HFF-Myc (cell line): ENCODE results near the gene AGBL5.
"Not testable (repeated sequence)": the region's sequence is repeated elsewhere in the genome, so short reads cannot be mapped to it uniquely, and the experiment has no call there.

ENCODE experiments used
- DNase-seq: peaks from one replicate; pipeline ENCODE4 v3.0.0-alpha.2; 2011; ENCODE audit warnings: low read depth; ENCODE audit errors: extremely low read depth
- H3K4me3 ChIP-seq: replicated peaks from 2 replicates; pipeline ENCODE4 v1.5.1; 2011; ENCODE audit warnings: low read depth, mild to moderate bottlenecking, control low read depth, low read length
- TF ChIP-seq, protein P1 (sequence below): IDR thresholded peaks from 2 replicates; pipeline ENCODE4 v1.5.1; 2012; ENCODE audit warnings: mild to moderate bottlenecking, low read depth, low read length, control low read depth; ENCODE audit errors: missing control alignments

Gene AGBL5

DNA sequence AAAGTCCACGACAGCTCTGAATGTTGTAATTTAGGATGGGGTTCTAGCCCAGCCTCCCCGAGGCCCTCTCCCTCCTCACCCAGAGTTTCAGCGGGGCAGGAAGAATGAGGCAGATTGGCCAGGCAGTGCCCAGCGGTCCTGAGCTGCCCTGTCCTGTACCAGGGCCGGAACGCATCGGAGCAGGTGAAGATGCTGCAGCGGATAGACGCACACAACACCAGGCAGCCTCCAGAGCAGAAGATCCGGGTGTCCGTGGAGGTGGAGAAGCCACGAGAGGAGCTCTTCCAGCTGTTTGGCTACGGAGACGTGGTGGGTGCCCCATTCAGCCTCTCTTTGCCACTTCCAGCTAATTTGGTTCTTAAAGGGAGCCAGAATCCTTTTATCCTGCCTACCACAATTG, 45.9 kb downstream of the AGBL5 start:
- DNase-seq = no peak
- H3K4me3 ChIP-seq = no peak overlapping the region
- TF ChIP-seq, protein P1, sequence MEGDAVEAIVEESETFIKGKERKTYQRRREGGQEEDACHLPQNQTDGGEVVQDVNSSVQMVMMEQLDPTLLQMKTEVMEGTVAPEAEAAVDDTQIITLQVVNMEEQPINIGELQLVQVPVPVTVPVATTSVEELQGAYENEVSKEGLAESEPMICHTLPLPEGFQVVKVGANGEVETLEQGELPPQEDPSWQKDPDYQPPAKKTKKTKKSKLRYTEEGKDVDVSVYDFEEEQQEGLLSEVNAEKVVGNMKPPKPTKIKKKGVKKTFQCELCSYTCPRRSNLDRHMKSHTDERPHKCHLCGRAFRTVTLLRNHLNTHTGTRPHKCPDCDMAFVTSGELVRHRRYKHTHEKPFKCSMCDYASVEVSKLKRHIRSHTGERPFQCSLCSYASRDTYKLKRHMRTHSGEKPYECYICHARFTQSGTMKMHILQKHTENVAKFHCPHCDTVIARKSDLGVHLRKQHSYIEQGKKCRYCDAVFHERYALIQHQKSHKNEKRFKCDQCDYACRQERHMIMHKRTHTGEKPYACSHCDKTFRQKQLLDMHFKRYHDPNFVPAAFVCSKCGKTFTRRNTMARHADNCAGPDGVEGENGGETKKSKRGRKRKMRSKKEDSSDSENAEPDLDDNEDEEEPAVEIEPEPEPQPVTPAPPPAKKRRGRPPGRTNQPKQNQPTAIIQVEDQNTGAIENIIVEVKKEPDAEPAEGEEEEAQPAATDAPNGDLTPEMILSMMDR = no peak

DNA sequence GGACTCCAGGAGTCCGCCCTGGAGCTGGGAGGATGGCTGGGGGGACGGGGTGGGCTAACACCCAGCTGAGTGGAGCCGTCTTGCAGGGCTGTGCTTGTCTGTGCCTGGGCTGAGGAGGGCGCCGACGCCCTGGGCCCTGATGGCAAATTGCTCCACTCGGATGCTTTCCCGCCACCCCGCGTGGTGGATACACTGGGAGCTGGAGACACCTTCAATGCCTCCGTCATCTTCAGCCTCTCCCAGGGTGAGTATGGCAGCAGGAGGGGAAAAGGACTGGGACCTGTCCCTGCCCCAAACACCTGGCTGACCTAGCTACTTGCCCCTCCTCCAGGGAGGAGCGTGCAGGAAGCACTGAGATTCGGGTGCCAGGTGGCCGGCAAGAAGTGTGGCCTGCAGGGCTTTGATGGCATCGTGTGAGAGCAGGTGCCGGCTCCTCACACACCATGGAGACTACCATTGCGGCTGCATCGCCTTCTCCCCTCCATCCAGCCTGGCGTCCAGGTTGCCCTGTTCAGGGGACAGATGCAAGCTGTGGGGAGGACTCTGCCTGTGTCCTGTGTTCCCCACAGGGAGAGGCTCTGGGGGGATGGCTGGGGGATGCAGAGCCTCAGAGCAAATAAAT, 48.0 kb downstream of the AGBL5 start:
- no peak overlapping the region for H3K4me3 ChIP-seq
- DNase-seq = no peak
- TF ChIP-seq, protein P1 = no peak

DNA sequence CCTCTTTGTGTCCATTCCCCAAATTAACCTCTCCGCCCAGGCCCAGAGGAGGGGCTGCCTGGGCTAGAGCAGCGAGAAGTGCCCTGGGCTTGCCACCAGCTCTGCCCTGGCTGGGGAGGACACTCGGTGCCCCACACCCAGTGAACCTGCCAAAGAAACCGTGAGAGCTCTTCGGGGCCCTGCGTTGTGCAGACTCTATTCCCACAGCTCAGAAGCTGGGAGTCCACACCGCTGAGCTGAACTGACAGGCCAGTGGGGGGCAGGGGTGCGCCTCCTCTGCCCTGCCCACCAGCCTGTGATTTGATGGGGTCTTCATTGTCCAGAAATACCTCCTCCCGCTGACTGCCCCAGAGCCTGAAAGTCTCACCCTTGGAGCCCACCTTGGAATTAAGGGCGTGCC, 48.6 kb downstream of the AGBL5 start:
- DNase-seq = no peak
- H3K4me3 ChIP-seq = no peak overlapping the region
- TF ChIP-seq, protein P1 = no peak

DNA sequence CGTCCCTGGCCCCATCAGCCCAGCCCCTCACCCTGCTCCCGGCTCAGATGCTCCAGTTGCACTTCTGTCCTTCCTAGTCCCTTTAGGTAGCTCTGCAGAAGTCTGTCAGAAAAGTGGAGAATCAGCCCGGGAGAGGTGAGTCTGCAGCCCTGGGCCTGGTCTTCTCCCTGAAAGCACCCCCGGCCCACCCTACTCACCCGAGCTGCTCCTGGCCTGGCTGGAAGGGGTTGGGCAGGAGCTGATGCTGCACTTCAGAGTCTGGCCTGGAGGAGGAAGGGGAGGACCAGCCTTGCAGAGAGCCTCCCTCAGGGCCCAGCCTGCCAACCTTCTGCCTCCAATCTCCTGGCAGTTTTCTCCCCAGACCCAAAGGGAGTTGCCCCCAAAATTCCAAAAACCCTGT, 50.9 kb downstream of the AGBL5 start:
- DNase-seq = no peak
- TF ChIP-seq, protein P1 = no peak
- H3K4me3 ChIP-seq = no peak overlapping the region

DNA sequence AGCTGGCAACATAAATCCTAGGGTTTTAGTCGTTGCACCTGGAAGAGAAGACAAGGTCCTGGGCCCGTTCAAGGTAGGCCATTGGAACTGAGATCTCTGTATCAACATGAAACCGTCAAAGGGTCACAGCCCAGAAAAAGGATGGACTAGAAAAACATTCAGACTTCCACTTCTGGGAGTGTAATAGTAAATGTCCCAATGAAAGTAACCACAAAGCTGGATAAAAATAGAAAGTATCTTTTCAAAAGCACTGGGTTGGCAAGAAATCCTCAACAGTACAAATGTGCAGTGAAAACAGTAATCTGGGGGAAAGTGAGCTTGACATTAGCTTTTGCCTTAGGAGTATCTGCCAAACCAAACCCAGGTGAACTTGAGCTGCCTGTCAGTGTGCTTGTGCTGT, 54.5 kb downstream of the AGBL5 start:
- TF ChIP-seq, protein P1 = no peak
- no peak overlapping the region for H3K4me3 ChIP-seq
- DNase-seq = no peak

DNA sequence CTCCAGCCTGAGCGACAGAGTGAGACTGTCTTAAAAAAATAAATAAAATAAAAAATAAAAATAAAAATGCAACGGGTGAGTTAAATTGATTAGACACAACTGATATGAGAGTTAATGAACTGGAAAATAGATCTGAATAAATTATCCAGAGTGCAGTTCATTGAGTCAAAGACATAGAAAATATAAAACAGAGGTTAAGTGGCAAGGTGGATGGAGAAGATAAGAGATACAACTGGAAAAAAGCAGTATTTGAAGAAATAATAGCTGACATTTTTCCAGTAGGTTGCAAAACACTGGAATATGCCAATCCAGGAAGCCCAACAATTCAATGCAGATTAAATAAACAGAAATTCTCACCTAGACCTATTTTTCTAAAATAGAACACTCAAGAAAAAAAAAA, 56.8 kb downstream of the AGBL5 start:
- TF ChIP-seq, protein P1 = no peak
- H3K4me3 ChIP-seq = no peak overlapping the region
- no peak for DNase-seq

DNA sequence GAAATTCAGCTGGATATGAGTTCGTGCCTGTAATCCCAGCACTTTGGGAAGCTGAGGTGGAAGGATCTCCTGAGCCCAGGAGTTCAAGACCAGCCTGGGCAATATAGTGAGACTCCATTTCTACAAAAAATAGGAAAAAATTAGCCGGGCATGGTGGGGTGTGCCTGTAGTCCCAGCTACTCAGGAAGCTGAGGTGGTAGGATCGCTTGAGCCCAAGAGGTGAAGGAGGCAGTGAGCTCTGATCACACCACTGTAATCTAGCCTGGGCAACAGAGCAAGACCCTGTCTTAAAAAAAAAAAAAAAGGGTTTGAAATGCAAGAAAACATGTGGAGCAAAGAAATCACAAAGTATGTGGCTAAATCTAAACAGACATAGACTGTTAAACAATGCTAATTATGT, 57.6 kb downstream of the AGBL5 start:
- no peak for DNase-seq
- TF ChIP-seq, protein P1 = no peak
- H3K4me3 ChIP-seq = no peak overlapping the region

DNA sequence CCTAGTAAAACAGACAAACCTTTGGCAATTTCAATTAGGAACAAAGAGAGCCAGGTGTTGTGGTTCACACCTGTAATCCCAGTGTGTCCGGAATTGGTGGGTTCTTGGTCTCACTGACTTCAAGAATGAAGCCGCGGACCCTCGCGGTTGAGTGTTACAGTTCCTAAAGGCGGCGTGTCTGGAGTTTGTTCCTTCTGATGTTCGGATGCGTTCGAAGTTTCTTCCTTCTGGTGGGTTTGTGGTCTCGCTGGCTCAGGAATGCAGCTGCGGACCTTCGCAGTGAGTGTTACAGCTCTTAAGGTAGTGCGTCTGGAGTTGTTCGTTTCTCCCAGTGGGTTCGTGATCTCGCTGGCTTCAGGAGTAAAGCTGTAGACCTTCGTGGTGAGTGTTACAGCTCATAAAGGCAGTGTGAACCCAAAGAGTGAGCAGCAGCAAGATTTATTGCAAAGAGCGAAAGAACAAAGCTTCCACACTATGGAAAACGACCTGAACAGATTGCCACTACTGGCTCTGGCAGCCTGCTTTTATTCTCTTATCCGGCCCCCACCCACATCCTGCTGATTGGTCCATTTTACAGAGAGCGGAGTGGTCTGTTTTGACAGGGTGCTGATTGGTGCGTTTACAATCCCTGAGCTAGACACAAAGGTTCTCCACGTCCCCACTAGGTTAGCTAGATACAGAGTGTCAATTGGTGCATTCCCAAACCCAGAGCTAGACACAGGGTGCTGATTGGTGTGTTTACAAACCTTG, 59.3 kb downstream of the AGBL5 start:
- DNase-seq, H3K4me3 ChIP-seq: not testable (repeated sequence)

DNA sequence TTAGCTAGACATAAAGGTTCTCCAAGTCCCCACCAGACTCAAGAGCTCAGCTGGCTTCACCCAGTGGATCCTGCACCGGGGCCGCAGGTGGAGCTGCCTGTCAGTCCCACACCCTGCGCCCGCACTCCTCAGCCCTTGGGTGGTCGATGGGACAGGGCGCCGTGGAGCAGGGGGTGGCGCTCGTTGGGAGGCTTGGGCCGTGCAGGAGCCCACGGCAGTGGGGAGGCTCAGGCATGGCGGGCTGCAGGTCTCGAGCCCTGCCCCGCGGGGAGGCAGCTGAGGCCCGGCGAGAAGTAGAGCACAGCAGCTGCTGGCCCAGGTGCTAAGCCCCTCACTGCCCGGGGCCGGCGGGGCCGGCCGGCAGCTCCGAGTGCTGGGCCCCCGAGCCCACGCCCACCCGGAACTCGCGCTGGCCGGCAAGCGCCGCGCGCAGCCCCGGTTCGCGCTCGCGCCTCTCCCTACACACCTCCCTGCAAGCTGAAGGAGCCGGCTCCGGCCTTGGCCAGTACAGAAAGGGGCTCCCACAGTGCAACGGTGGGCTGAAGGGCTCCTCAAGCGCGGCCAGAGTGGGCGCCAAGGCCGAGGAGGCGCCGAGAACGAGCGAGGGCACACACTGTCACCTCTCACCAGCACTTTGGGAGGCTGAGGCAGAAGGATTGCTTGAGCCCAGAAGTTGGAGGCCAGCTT, 60.1 kb downstream of the AGBL5 start:
- H3K4me3 ChIP-seq, DNase-seq: not testable (repeated sequence)
